CD4-positive, alpha-beta memory T cell (primary cell): ENCODE data around the gene RERE. TPM values are rescaled to one million over a fixed set of nuclear protein-coding genes. Genes with fewer than 3 reads are reported as not detected.
"Not testable (repeated sequence)": the region's sequence is repeated elsewhere in the genome, so short reads cannot be mapped to it uniquely, and the experiment has no call there.

Source experiments
- CTCF ChIA-PET: fragments of 350-600 bp; sonication (Branson Sonifier 250); formaldehyde crosslinking; loops from one replicate; lab custom pipeline; 2021; ENCODE audit warnings: inconsistent platforms; ENCODE audit not compliant: partially characterized antibody; lab: Charles Lee
- POLR2A ChIA-PET: fragments of 350-600 bp; sonication (Branson Sonifier 250); formaldehyde crosslinking; loops from one replicate; lab custom pipeline; 2021; ENCODE audit not compliant: partially characterized antibody; lab: Charles Lee
- DNase-seq, 5 donors: peaks; one replicate each; pipeline versions ENCODE4 v3.0.0 to v3.0.0-alpha.2; 2020 to 2022; ENCODE audit warnings: mixed read lengths in 1 of 5
- H3K27ac ChIP-seq: one replicate; pipeline ENCODE4 v1.7.0; 2013; ENCODE audit warnings: low read depth, low read length
- H3K27me3 ChIP-seq: 2 replicates; pipeline ENCODE4 v1.7.0; 2013; ENCODE audit warnings: mild to moderate bottlenecking, low read length, moderate library complexity; ENCODE audit not compliant: insufficient read depth
- H3K36me3 ChIP-seq: 2 replicates; pipeline ENCODE4 v1.7.0; 2013; ENCODE audit warnings: mild to moderate bottlenecking, low read length, moderate library complexity; ENCODE audit not compliant: insufficient read depth
- H3K4me1 ChIP-seq: 2 replicates; pipeline ENCODE4 v1.7.0; 2013; ENCODE audit warnings: mild to moderate bottlenecking, low read length, moderate library complexity; ENCODE audit not compliant: insufficient read depth
- H3K4me3 ChIP-seq, 2 donors: one replicate each; pipeline ENCODE4 v1.7.0; 2013; ENCODE audit warnings: low read length in 2 of 2, mild to moderate bottlenecking in 1 of 2
- H3K9me3 ChIP-seq, 2 donors: one replicate each; pipeline ENCODE4 v1.7.0; 2013; ENCODE audit warnings: low read length in 2 of 2, control low read depth in 1 of 2; ENCODE audit not compliant: control insufficient read depth in 1 of 2
- H3K27ac Mint-ChIP-seq, 7 donors: one replicate each; pipeline ENCODE4 v1.8.0; 2020 to 2021; ENCODE audit warnings: mixed read lengths in 7 of 7, mild to moderate bottlenecking in 6 of 7, inconsistent platforms in 3 of 7, moderate library complexity in 3 of 7
- H3K27me3 Mint-ChIP-seq, 2 donors: one replicate each; pipeline ENCODE4 v1.8.0; 2020 to 2021; ENCODE audit warnings: mixed read lengths in 2 of 2
- H3K36me3 Mint-ChIP-seq, 2 donors: one replicate each; pipeline ENCODE4 v1.8.0; 2020 to 2021; ENCODE audit warnings: mixed read lengths in 2 of 2, inconsistent platforms in 1 of 2, mild to moderate bottlenecking in 1 of 2
- H3K4me1 Mint-ChIP-seq, 4 donors: one replicate each; pipeline ENCODE4 v1.8.0; 2020 to 2021; ENCODE audit warnings: mixed read lengths in 4 of 4, mild to moderate bottlenecking in 1 of 4
- H3K4me3 Mint-ChIP-seq, 8 donors: one replicate each; pipeline ENCODE4 v1.8.0; 2020 to 2021; ENCODE audit warnings: mixed read lengths in 8 of 8, mild to moderate bottlenecking in 7 of 8, moderate library complexity in 6 of 8, inconsistent platforms in 3 of 8
- H3K9me3 Mint-ChIP-seq, 8 donors: one replicate each; pipeline ENCODE4 v1.8.0; 2020 to 2021; ENCODE audit warnings: mixed read lengths in 8 of 8, mild to moderate bottlenecking in 5 of 8, inconsistent platforms in 3 of 8, moderate library complexity in 1 of 8
- intact Hi-C: fragments of 100-400 bp; cut with micrococcal nuclease; formaldehyde crosslinking; loops from one replicate; pipeline ENCODE4 v1.15.1; 2023
- polyA plus RNA-seq, 2 donors: library from polyadenylated mRNA; unstranded; fragments of 300-500 nt; fragmentation: Illumina TruSeq; gene quantifications; one replicate each; pipeline ENCODE4 v1.2.3, GENCODE V29; 2021
- total RNA-seq, 2 experiments: library from RNA; stranded (reverse); gene quantifications; one replicate each; pipeline ENCODE4 v1.2.3, GENCODE V29; 2021

Gene RERE
- total and polyA plus RNA-seq, 4 experiments from 2014 or later = 0.38 to 117 (median 60.3) TPM

GRCh38 chr1:8611634-8612515, 205.6 kb downstream of the RERE start:
- Mint-ChIP-seq H3K36me3 (peaks cover 0 to 11% of the 10 kb centered on the region in 2 donors), H3K27ac (peak overlapping the region in 2 of 7 donors; percentile 1 to 29)
- intact Hi-C loops, H3K27ac ChIP-seq, H3K4me1 ChIP-seq, H3K9me3 ChIP-seq, DNase-seq, H3K27me3 ChIP-seq, POLR2A ChIA-PET, H3K9me3 Mint-ChIP-seq, H3K27me3 Mint-ChIP-seq, H3K4me3 Mint-ChIP-seq, H3K4me3 ChIP-seq, CTCF ChIA-PET, H3K36me3 ChIP-seq, H3K4me1 Mint-ChIP-seq: not testable (repeated sequence)

- DNase-seq = no peak
- intact Hi-C loops = no loop called here
- H3K4me3 Mint-ChIP-seq = no peak overlapping the region
- no peaks in the 10 kb centered on the region for H3K36me3 ChIP-seq
- no peaks in the 10 kb centered on the region for H3K27me3 Mint-ChIP-seq
- POLR2A ChIA-PET = no interaction called here
- peaks cover 20 to 30% (median 23%) of the 10 kb centered on the region in 4 donors for H3K4me1 Mint-ChIP-seq
- peak overlapping the region in 1 of 7 donors; percentile 69 for H3K27ac Mint-ChIP-seq
- no peaks in the 10 kb centered on the region for H3K9me3 ChIP-seq
- no peak overlapping the region for H3K27ac ChIP-seq
- CTCF ChIA-PET = no interaction called here
- peaks cover 20% of the 10 kb centered on the region for H3K4me1 ChIP-seq
- no peak overlapping the region for H3K4me3 ChIP-seq
- H3K36me3 Mint-ChIP-seq = peaks cover 0 to 3% of the 10 kb centered on the region in 2 donors
- no peaks in the 10 kb centered on the region for H3K27me3 ChIP-seq
- H3K9me3 Mint-ChIP-seq = no peaks in the 10 kb centered on the region
Measured at GRCh38 chr1:8607906-8608305, 209.5 kb downstream of the RERE start.

GRCh38 chr1:8604041-8604945, 213.1 kb downstream of the RERE start:
- peak overlapping the region; percentile 15 for H3K27ac ChIP-seq
- peak in 1 of 5 donors; percentile 18 for DNase-seq
- peak overlapping the region in 7 of 8 donors; percentile 50 to 86 (median 75) for H3K4me3 Mint-ChIP-seq

GRCh38 chr1:8603220-8603616, 214.2 kb downstream of the RERE start:
- no peaks in the 10 kb centered on the region for H3K27me3 ChIP-seq
- peaks cover 36% of the 10 kb centered on the region for H3K4me1 ChIP-seq
- ChIA-PET POLR2A (interaction anchor here (0.5 to 1.2 kb wide), 3 partner anchors 15 to 478 kb away, joined by 3 read pairs; no protein-coding TSS in a partner anchor), CTCF (interaction anchor here (0.9 to 2.0 kb wide), 7 partner anchors 15 to 246 kb away, joined by 3 to 12 read pairs (median 4); no protein-coding TSS in a partner anchor)
- no peaks in the 10 kb centered on the region for H3K36me3 ChIP-seq
- no peak overlapping the region for H3K4me3 ChIP-seq
- no peaks in the 10 kb centered on the region for H3K36me3 Mint-ChIP-seq
- no peak for DNase-seq
- H3K27ac ChIP-seq = no peak overlapping the region
- no peaks in the 10 kb centered on the region for H3K9me3 Mint-ChIP-seq
- intact Hi-C loops = no loop called here
- peak overlapping the region in 7 of 8 donors; percentile 50 to 86 (median 75) for H3K4me3 Mint-ChIP-seq
- peak overlapping the region in 6 of 7 donors; percentile 36 to 94 (median 71) for H3K27ac Mint-ChIP-seq
- H3K4me1 Mint-ChIP-seq = peaks cover 23 to 38% (median 30%) of the 10 kb centered on the region in 4 donors
- H3K9me3 ChIP-seq = no peaks in the 10 kb centered on the region
- H3K27me3 Mint-ChIP-seq = no peaks in the 10 kb centered on the region

More at GRCh38 chr1:8604041-8604945, 213.1 kb downstream of the RERE start:
- H3K9me3 Mint-ChIP-seq = no peaks in the 10 kb centered on the region
- no peaks in the 10 kb centered on the region for H3K9me3 ChIP-seq
- H3K27me3 Mint-ChIP-seq = no peaks in the 10 kb centered on the region
- H3K27me3 ChIP-seq = no peaks in the 10 kb centered on the region
- H3K4me3 ChIP-seq = no peak overlapping the region
- H3K36me3 ChIP-seq = no peaks in the 10 kb centered on the region
- H3K36me3 Mint-ChIP-seq = no peaks in the 10 kb centered on the region
- intact Hi-C loops = no loop called here
- CTCF ChIA-PET = no interaction called here
- POLR2A ChIA-PET = interaction anchor here (0.5 to 1.2 kb wide), 2 partner anchors 16 to 477 kb away, joined by 3 read pairs; no protein-coding TSS in a partner anchor
- peak overlapping the region; percentile 26 to 94 (median 84) for H3K27ac Mint-ChIP-seq
- peaks cover 23 to 38% (median 29%) of the 10 kb centered on the region in 4 donors for H3K4me1 Mint-ChIP-seq
- H3K4me1 ChIP-seq = peaks cover 36% of the 10 kb centered on the region

GRCh38 chr1:8602471-8603219, 214.8 kb downstream of the RERE start:
- Mint-ChIP-seq H3K4me1 (peaks cover 23 to 38% (median 30%) of the 10 kb centered on the region in 4 donors), H3K27ac (peak overlapping the region; percentile 36 to 94 (median 74)), H3K27me3 (no peaks in the 10 kb centered on the region), H3K9me3 (no peaks in the 10 kb centered on the region), H3K36me3 (no peaks in the 10 kb centered on the region), H3K4me3 (peak overlapping the region; percentile 8 to 82 (median 74))
- no peaks in the 10 kb centered on the region for H3K9me3 ChIP-seq
- H3K36me3 ChIP-seq = no peaks in the 10 kb centered on the region
- H3K4me3 ChIP-seq = no peak overlapping the region
- no peaks in the 10 kb centered on the region for H3K27me3 ChIP-seq
- H3K27ac ChIP-seq = no peak overlapping the region
- peaks cover 36% of the 10 kb centered on the region for H3K4me1 ChIP-seq
- DNase-seq = peak in 2 of 5 donors; percentile 23 to 27
- POLR2A ChIA-PET = interaction anchor here (0.6 to 1.6 kb wide), 4 partner anchors 14 to 345 kb away, joined by 3 read pairs; no protein-coding TSS in a partner anchor
- intact Hi-C loops = no loop called here
- CTCF ChIA-PET = interaction anchor here (0.9 to 2.0 kb wide), 8 partner anchors 15 to 247 kb away, joined by 3 to 12 read pairs (median 4); no protein-coding TSS in a partner anchor

GRCh38 chr1:8600336-8600735, 217.1 kb downstream of the RERE start:
- H3K36me3 Mint-ChIP-seq = no peaks in the 10 kb centered on the region
- Histone ChIP-seq H3K4me3 (no peak overlapping the region), H3K9me3 (no peaks in the 10 kb centered on the region), H3K4me1 (peaks cover 36% of the 10 kb centered on the region), H3K27ac (no peak overlapping the region), H3K36me3 (no peaks in the 10 kb centered on the region), H3K27me3 (no peaks in the 10 kb centered on the region)
- DNase-seq = no peak
- no peaks in the 10 kb centered on the region for H3K9me3 Mint-ChIP-seq
- no peaks in the 10 kb centered on the region for H3K27me3 Mint-ChIP-seq
- no peak overlapping the region for H3K27ac Mint-ChIP-seq
- intact Hi-C loops = no loop called here
- POLR2A ChIA-PET = no interaction called here
- H3K4me1 Mint-ChIP-seq = peaks cover 23 to 38% (median 29%) of the 10 kb centered on the region in 4 donors
- CTCF ChIA-PET = no interaction called here
- no peak overlapping the region for H3K4me3 Mint-ChIP-seq
